ENCODE results near the gene COPA.

GRCh38 chr1:160258177-160258798 is 84.8 kb downstream of the COPA start:
- no peak for TF ChIP-seq EP300 (IDR thresholded peaks at IDR 0.05)
- no peak for TF ChIP-seq CTCF (IDR thresholded peaks at IDR 0.05)

Data from stomach (tissue), 4 donors.